ENCODE measurements around the gene LBX1.

Gene LBX1

GRCh38 chr10:101250136-101250535 is 20.9 kb upstream of the LBX1 start:
- ChIA-PET POLR2A (interaction anchor here (1.1 to 1.4 kb wide), 2 partner anchors 10 to 16 kb away, joined by 3 to 4 read pairs; no protein-coding TSS in a partner anchor), CTCF (interaction anchor here (0.6 kb wide), 1 partner anchor 180 kb away, joined by 5 read pairs; no protein-coding TSS in a partner anchor)
- 0 out of 2 replicates have a peak, but pooled peaks have one; percentile 47 for TF ChIP-seq ZNF384 (IDR thresholded peaks at IDR 0.05)
- no peak for TF ChIP-seq HDGF (IDR thresholded peaks at IDR 0.05; ENCODE audit: borderline replicate concordance)
- no peak for DNase-seq (ENCODE audit: extremely low spot score)

- no peak for TF ChIP-seq TARDBP (IDR thresholded peaks at IDR 0.05)
- TF ChIP-seq FOXA1 (IDR thresholded peaks at IDR 0.05), result no peak
- TF ChIP-seq ELF4 (IDR thresholded peaks at IDR 0.05), result no peak
- TF ChIP-seq SP1 (IDR thresholded peaks at IDR 0.05), result no peak
- TF ChIP-seq CTBP1 (IDR thresholded peaks at IDR 0.05; ENCODE audit: borderline replicate concordance), result no peak
- TF ChIP-seq L3MBTL2 (conservative IDR thresholded peaks at IDR 0.05), result no peak
- no peak for TF ChIP-seq NFRKB (IDR thresholded peaks at IDR 0.05)
- no peak for TF ChIP-seq SUZ12 (IDR thresholded peaks at IDR 0.05)
- no peak for TF ChIP-seq FOXM1 (IDR thresholded peaks at IDR 0.05; ENCODE audit: borderline replicate concordance)
- no peak for TF ChIP-seq HDGF (IDR thresholded peaks at IDR 0.05; ENCODE audit: borderline replicate concordance)
- no peak for TF ChIP-seq ARNT (IDR thresholded peaks at IDR 0.05)
- no peak for DNase-seq (ENCODE audit: extremely low spot score)
- ChIA-PET CTCF (no interaction called here), POLR2A (interaction anchor here (1.1 kb wide), 1 partner anchor 15 kb away, joined by 3 read pairs; no protein-coding TSS in a partner anchor)
These were observed 19.9 kb upstream of the LBX1 start for GRCh38 chr10:101249171-101249581.

GRCh38 chr10:101246639-101247038 is 17.4 kb upstream of the LBX1 start:
- POLR2A ChIA-PET, result no interaction called here
- CTCF ChIA-PET, result no interaction called here
- DNase-seq (ENCODE audit: extremely low spot score), result no peak
- TF ChIP-seq FOXM1 (IDR thresholded peaks at IDR 0.05; ENCODE audit: borderline replicate concordance) (no peak), FOXK2 (IDR thresholded peaks at IDR 0.05) (no peak), BHLHE40 (IDR thresholded peaks at IDR 0.05; ENCODE audit: borderline replicate concordance) (no peak), ZNF384 (IDR thresholded peaks at IDR 0.05) (no peak), HDGF (IDR thresholded peaks at IDR 0.05; ENCODE audit: borderline replicate concordance) (no peak), L3MBTL2 (conservative IDR thresholded peaks at IDR 0.05) (no peak), FOXA1 (IDR thresholded peaks at IDR 0.05) (no peak), NFRKB (IDR thresholded peaks at IDR 0.05) (no peak), ELF4 (IDR thresholded peaks at IDR 0.05) (no peak), ARNT (IDR thresholded peaks at IDR 0.05) (no peak), CTBP1 (IDR thresholded peaks at IDR 0.05; ENCODE audit: borderline replicate concordance) (no peak), SP1 (IDR thresholded peaks at IDR 0.05) (no peak), TARDBP (IDR thresholded peaks at IDR 0.05) (no peak), SUZ12 (IDR thresholded peaks at IDR 0.05) (no peak), LEF1 (IDR thresholded peaks at IDR 0.05; ENCODE audit: borderline replicate concordance) (no peak), PKNOX1 (IDR thresholded peaks at IDR 0.05) (no peak)

- no peak for DNase-seq (ENCODE audit: extremely low spot score)
- ChIA-PET POLR2A (no interaction called here), CTCF (no interaction called here)
- TF ChIP-seq HDGF (IDR thresholded peaks at IDR 0.05; ENCODE audit: borderline replicate concordance), result no peak
- TF ChIP-seq SUZ12 (IDR thresholded peaks at IDR 0.05), result no peak
- TF ChIP-seq FOXK2 (IDR thresholded peaks at IDR 0.05), result no peak
- TF ChIP-seq SP1 (IDR thresholded peaks at IDR 0.05), result no peak
These were observed 15.2 kb upstream of the LBX1 start for GRCh38 chr10:101244321-101245050.

- POLR2A ChIA-PET, result interaction anchor here (0.8 kb wide), 1 partner anchor 12 kb away, joined by 3 read pairs; the partner anchor contains the start of gene LBX1
- TF ChIP-seq PKNOX1 (IDR thresholded peaks at IDR 0.05) (no peak), FOXK2 (IDR thresholded peaks at IDR 0.05) (no peak), CTBP1 (IDR thresholded peaks at IDR 0.05; ENCODE audit: borderline replicate concordance) (no peak)
- DNase-seq (ENCODE audit: extremely low spot score), result no peak
- CTCF ChIA-PET, result no interaction called here
These were observed 12.8 kb upstream of the LBX1 start for GRCh38 chr10:101241840-101242707.

GRCh38 chr10:101238732-101239105 is 9.5 kb upstream of the LBX1 start:
- POLR2A ChIA-PET, result interaction anchor here (2.2 kb wide), 1 partner anchor 9 kb away, joined by 6 read pairs; the partner anchor contains the start of gene LBX1
- CTCF ChIA-PET, result interaction anchor here (0.8 kb wide), 1 partner anchor 76 kb away, joined by 3 read pairs; no protein-coding TSS in a partner anchor
- no peak for DNase-seq (ENCODE audit: extremely low spot score)
- TF ChIP-seq NFRKB (IDR thresholded peaks at IDR 0.05) (no peak), L3MBTL2 (conservative IDR thresholded peaks at IDR 0.05) (no peak)
